HPDE6-E6E7 (cell line): ENCODE results near the gene HOOK1.
A peak's percentile ranks its signal among the peaks of the same experiment; 100 is the strongest.

Experiments
- DNase-seq: peaks from one replicate; pipeline ENCODE4 v3.0.0; 2011; ENCODE audit warnings: missing footprints; ENCODE audit errors: extremely low spot score

Gene HOOK1

DNA sequence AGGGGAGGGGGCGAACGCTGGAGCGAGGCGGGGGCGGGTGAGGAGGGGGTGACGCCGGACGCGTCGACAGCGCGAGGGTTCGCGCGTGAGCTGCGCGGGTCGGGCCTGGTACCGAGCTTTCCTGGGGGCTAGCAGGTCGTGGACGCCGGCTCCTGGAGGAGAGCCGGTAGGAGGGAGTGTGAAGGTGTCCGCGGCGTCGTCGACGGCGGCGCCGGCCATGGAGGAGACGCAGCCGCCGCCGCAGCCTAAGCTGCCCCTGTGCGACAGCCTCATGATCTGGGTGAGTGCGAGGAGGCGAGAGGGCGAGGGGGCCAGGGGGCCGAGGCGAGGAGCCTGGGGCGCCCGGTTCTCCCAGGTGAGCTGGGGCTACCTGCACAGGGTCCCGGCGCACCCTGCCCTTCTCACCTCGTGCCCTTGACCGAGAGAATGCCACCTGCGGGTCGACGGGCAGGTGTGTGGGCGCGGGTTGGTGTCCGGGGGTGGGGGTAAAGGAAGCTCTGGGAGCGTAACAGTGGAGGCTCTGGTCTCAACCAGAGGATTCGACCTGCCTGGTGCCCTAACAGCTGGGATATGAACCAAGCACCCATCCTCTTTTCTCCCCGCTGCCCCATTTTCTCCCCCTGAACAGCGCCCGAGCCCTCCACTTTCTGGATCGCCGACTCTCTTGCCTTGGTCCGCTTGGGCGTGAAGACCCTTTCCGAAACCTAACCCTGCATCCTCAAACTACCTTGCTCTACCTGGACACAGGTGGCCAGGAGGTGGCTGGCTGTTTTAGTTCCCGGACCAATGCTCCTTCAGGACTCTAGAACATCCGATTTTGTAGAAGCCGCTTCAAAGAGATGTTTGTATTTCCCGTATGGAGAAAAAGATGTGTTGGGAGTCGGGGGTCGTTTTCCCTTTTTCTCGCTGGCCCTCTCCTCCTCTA is at the start of gene HOOK1:
Gene HOOK1, plus strand, starts transcription at position 49 of the 925 bp plus-strand sequence. Its CDS starts 169 bp downstream, at position 218.
- peak; percentile 12 for DNase-seq

DNA sequence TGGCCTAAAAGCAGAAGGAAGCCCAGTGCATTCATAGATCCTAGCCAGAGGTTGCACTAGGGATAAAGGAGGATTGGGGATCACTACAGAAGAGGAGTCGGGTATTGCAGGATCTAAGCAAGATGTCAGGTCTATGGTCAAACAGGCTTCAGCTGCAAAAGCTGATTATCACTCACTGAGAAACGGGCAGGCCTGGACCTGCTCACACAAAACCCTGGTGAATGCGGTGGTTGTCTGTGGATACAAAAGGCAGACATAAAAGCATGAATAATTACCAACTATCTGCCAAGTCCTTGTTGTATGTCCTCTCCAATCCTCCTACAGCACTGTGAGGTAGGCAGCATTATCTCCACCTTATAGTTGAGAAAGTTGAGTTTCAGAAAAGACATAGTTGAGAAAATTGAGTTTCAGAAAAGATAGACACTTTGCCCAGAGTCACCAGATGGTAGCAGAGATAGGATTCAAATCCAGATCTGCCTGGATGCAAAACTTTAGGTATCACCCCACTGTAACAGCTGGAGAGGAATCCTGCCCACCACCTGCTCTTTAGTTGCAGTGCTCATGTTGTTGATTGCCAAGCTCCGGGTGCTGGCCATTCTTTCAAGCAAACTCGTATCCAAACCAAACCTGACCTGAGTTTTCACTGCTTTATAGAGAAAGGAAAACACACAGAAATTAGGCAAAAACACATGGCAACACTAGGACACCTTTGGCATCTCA is 49.6 kb upstream of the HOOK1 start:
- DNase-seq = peak; percentile 69

DNA sequence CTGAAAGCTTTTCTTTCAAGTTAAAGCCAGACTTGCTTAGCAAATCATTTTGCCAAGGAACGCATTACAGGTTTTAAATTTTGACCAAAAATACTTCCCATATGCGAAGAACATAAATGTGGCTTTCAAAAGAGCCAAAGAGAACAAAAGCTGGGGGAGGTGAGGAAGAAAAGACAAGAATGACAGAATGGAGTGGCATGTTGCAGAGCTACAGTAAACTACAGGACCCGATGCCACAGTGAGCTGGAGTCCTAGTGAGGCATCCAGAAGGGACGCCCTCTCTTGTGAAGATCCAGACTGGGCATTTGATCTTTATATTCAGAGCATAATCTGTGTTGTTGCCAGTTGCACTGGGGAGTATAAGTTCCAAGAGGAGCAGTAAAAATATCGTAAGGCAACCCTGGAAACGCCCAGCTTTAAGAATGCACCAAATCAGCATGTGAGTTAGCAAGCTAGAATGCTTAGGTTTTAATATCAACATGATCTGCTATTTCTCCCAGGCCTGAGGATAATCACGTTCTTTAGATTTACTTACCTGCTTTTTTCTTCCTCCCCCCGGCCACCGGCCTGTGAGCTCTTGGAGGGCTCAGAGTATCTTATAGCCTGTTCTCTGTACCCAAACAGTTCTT is 48.4 kb upstream of the HOOK1 start:
- no peak for DNase-seq

DNA sequence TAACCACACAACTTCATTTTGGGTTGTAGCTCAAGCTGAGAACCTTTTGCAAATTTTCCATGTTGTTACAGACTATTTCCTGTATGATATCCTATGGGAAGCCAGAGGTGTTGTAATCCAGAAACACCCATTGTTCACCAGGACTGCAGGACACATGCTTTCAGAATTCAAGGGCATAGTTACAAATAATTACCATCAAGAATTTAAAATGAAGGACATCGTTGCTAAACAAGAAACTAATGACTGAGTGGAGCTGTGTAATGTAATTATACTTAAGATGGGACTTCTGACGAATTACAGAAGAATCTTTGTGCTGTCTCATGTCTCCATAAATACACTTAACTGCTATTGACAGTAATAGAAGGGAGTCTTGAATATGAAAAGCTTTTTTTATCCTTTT is 47.6 kb upstream of the HOOK1 start:
- DNase-seq = no peak

GRCh38 chr1:59768792-59769735 is 45.7 kb upstream of the HOOK1 start:
- no peak for DNase-seq

- DNase-seq = no peak
These were observed 45.0 kb upstream of the HOOK1 start for GRCh38 chr1:59769736-59770095.

- no peak for DNase-seq
These were observed 43.4 kb upstream of the HOOK1 start for GRCh38 chr1:59771361-59771760.

GRCh38 chr1:59775480-59775879 is 39.3 kb upstream of the HOOK1 start:
- no peak for DNase-seq

- DNase-seq = no peak
These were observed 37.5 kb upstream of the HOOK1 start for GRCh38 chr1:59776960-59777852.

GRCh38 chr1:59779949-59780348 is 34.8 kb upstream of the HOOK1 start:
- no peak for DNase-seq

- no peak for DNase-seq
These were observed 25.9 kb upstream of the HOOK1 start for GRCh38 chr1:59788825-59789224.

GRCh38 chr1:59798600-59798999 is 16.1 kb upstream of the HOOK1 start:
- DNase-seq = no peak

DNA sequence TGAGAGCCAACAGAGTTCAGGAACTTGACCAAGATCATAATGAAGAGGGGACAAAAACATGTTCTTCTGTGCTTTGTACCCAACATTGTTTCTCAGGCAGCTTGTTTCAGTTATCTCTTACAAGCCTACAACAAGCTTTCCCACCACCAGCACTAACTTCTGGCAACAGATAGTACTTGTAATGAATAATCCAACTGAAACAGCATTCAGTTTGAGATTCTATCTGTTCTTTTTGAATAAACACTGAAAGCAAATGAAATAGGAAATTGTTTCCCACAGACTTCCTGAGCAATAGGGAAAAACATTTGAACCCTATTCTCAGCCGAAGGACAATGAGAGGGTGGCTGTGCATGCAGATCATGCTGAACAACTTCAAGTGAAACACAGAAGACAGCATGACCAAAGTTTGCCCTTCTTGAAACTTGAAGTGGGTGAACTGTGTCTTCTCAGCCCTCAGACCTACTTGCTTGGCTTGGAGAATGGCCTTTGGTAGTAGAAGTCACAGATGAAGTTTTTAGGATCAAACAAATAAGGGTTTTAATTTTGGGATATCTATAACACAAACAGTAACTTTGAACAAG is 11.2 kb upstream of the HOOK1 start:
- no peak for DNase-seq

DNA sequence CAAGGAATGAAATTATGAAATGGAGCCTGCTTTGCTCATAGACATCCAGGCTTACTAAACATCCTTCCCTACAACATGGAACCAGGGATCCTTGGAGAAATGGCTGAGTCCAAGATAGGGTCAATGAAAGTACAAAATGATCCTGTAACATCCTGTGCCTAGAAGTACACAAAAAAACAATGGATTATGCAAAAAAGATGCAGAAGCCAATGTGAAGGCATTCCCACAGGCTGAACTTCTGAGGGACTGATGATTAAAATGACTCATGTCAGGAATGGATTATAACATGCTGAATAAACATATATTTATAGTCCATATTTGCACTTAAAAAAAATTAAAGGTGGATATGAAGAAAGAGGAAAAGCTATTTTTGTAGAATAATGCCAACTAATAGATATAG is 10.4 kb upstream of the HOOK1 start:
- no peak for DNase-seq

DNA sequence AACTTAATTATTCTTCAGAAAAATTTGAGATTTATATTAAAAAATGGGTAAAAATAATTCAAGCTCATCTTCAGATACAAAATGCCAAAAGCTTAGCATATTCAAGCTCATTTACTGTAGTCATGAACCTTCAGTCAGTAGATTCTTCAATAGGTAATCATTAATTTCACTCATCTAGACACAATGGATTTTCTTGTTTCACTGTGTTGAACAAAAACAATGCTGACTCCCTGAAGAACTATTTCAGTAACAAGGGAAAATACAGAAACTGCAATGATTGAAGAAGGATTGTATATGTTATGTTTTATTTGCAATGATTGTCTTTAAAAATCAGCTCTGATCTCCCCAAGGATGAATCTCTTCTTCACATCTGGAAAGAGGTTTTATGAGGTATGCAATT is 9.2 kb upstream of the HOOK1 start:
- DNase-seq = no peak

GRCh38 chr1:59814180-59814900 is 409 bp upstream of the HOOK1 start:
- DNase-seq = peak; percentile 99

- DNase-seq = no peak
These were observed 1.1 kb downstream of the HOOK1 start for GRCh38 chr1:59815892-59816291.

- DNase-seq = no peak
These were observed 1.6 kb downstream of the HOOK1 start for GRCh38 chr1:59816318-59816878.
